BLaER1 treated with 17β-estradiol and CSF1 and Interleukin-3, amounts not matched to agents 10 nM and 100 nM (cell line): Measurements from ENCODE around the gene AP1G2.

ENCODE experiments used
- H3K27ac ChIP-seq, 11 experiments: shearing (Covaris generic); formaldehyde crosslinking; 2 replicates each; pipeline ENCODE4 v1.8.1; 2022
- H3K27me3 ChIP-seq, 11 experiments: shearing (Covaris generic); formaldehyde crosslinking; 2 replicates each; pipeline ENCODE4 v1.8.1; 2022
- H3K36me3 ChIP-seq, 11 experiments: shearing (Covaris generic); formaldehyde crosslinking; 2 replicates each; pipeline ENCODE4 v1.8.1; 2022
- H3K4me1 ChIP-seq, 10 experiments: shearing (Covaris generic); formaldehyde crosslinking; 2 replicates each; pipeline ENCODE4 v1.8.1; 2022
- H3K4me2 ChIP-seq, 11 experiments: shearing (Covaris generic); formaldehyde crosslinking; 2 replicates each; pipeline ENCODE4 v1.8.1; 2022
- H3K4me3 ChIP-seq, 10 experiments: shearing (Covaris generic); formaldehyde crosslinking; 2 replicates each; pipeline ENCODE4 v1.8.1; 2022
- H3K9ac ChIP-seq, 11 experiments: shearing (Covaris generic); formaldehyde crosslinking; 2 replicates each; pipeline ENCODE4 v1.8.1; 2022
- H3K9me3 ChIP-seq, 11 experiments: shearing (Covaris generic); formaldehyde crosslinking; replicated peaks in 1 of 11; 2 replicates each; pipeline ENCODE4 v1.8.1; 2022
- H4K20me1 ChIP-seq, 11 experiments: shearing (Covaris generic); formaldehyde crosslinking; 2 replicates each; pipeline ENCODE4 v1.8.1; 2022
- Cebpa-rat ChIP-seq, 11 experiments: shearing (Covaris generic); IDR thresholded peaks; 2 replicates each; pipeline ENCODE4 v1.8.1; 2022

AP1G2 gene

DNA sequence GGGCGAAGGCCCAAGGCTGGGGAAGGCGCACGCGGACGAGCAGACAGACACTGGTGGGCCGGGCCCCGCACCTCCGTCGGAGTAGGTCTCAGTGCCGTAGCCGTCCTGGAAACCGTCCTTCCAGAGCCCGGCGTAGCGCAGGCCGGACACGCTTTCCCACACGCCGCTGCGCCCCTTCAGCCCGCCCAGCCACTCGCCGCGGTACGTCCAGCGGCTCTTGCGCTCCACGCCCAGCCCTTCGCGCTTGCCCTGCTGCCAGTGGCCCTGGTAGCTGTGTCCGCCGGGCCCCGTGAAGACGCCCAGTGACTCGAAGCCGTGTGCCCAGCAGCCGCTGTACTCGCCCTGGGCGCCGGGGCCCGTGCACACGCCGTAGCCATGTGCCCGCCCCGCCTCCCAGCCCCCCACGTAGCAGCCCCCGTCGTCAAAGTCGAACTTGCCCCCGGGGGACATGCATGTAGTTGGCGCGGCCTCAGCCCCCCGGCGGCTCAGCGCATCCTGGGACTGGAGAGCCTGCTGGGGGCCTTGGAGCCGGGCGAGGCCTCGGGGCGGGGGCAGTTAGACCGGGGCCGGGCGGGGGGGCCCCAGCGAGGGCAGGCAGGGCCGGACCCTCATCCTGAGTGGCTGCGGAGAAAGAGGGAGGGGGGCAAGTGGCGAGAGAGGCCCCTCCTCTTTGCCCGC is 9.6 kb upstream of the AP1G2 start:
- H3K36me3 ChIP-seq = no peaks in the 10 kb centered on the region
- H3K4me2 ChIP-seq = no peak overlapping the region
- peaks cover 14 to 24% (median 20%) of the 10 kb centered on the region in 10 experiments for H3K4me1 ChIP-seq
- H3K4me3 ChIP-seq = no peak overlapping the region
- TF ChIP-seq Cebpa-rat (IDR thresholded peaks at IDR 0.05) = no peak
- H4K20me1 ChIP-seq = no peaks in the 10 kb centered on the region
- H3K9ac ChIP-seq = no peak overlapping the region
- H3K27me3 ChIP-seq = peaks cover 27 to 43% (median 38%) of the 10 kb centered on the region in 11 experiments
- H3K27ac ChIP-seq = no peak overlapping the region
- H3K9me3 ChIP-seq = peaks cover 0 to 11% (median 0%) of the 10 kb centered on the region in 11 experiments; a peak in 6 of 22 replicates

GRCh38 chr14:23573384-23574015 is 5.9 kb upstream of the AP1G2 start:
- Histone ChIP-seq H3K27ac (peak overlapping the region in 7 of 11 experiments; percentile 50 to 77 (median 65); a peak in 13 of 22 replicates), H3K36me3 (no peaks in the 10 kb centered on the region), H3K9ac (peak overlapping the region in 6 of 11 experiments; percentile 32 to 60 (median 50); a peak in 5 of 22 replicates), H4K20me1 (no peaks in the 10 kb centered on the region), H3K4me2 (peak overlapping the region; percentile 70 to 92 (median 85)), H3K9me3 (peaks cover 0 to 11% (median 0%) of the 10 kb centered on the region in 11 experiments; a peak in 6 of 22 replicates), H3K27me3 (peaks cover 24 to 32% (median 28%) of the 10 kb centered on the region in 11 experiments), H3K4me1 (peaks cover 44 to 54% (median 48%) of the 10 kb centered on the region in 10 experiments), H3K4me3 (no peak overlapping the region)
- no peak for TF ChIP-seq Cebpa-rat (IDR thresholded peaks at IDR 0.05)

- peaks cover 51 to 60% (median 55%) of the 10 kb centered on the region in 10 experiments for H3K4me1 ChIP-seq
Measured at GRCh38 chr14:23572836-23573235, 5.2 kb upstream of the AP1G2 start.

GRCh38 chr14:23572524-23572828 is 4.9 kb upstream of the AP1G2 start:
- Histone ChIP-seq H3K4me2 (peak overlapping the region; percentile 70 to 92 (median 85)), H3K9ac (peak overlapping the region in 9 of 11 experiments; percentile 21 to 66 (median 47); a peak in 11 of 22 replicates), H3K27me3 (peaks cover 14 to 22% (median 18%) of the 10 kb centered on the region in 11 experiments), H3K4me3 (peak overlapping the region in 1 of 10 experiments; percentile 9; a peak in 1 of 20 replicates), H3K36me3 (no peaks in the 10 kb centered on the region), H3K27ac (peak overlapping the region in 10 of 11 experiments; percentile 9 to 77 (median 56); a peak in 17 of 22 replicates), H4K20me1 (no peaks in the 10 kb centered on the region), H3K4me1 (peaks cover 53 to 63% (median 57%) of the 10 kb centered on the region in 10 experiments), H3K9me3 (peaks cover 0 to 11% (median 0%) of the 10 kb centered on the region in 11 experiments; a peak in 6 of 22 replicates)
- no peak for TF ChIP-seq Cebpa-rat (IDR thresholded peaks at IDR 0.05)

More at GRCh38 chr14:23572836-23573235, 5.2 kb upstream of the AP1G2 start:
- no peak for TF ChIP-seq Cebpa-rat (IDR thresholded peaks at IDR 0.05)
- H3K36me3 ChIP-seq = no peaks in the 10 kb centered on the region
- peak overlapping the region in 8 of 11 experiments; percentile 21 to 60 (median 46); a peak in 10 of 22 replicates for H3K9ac ChIP-seq
- H3K4me3 ChIP-seq = 0 out of 20 replicates have a peak overlapping the region, but pooled peaks of 1 of the 10 experiments have one; percentile 9
- peak overlapping the region; percentile 70 to 92 (median 85) for H3K4me2 ChIP-seq
- H4K20me1 ChIP-seq = no peaks in the 10 kb centered on the region
- peaks cover 0 to 11% (median 0%) of the 10 kb centered on the region in 11 experiments; a peak in 6 of 22 replicates for H3K9me3 ChIP-seq
- peaks cover 18 to 25% (median 22%) of the 10 kb centered on the region in 11 experiments for H3K27me3 ChIP-seq
- peak overlapping the region in 10 of 11 experiments; percentile 9 to 77 (median 56); a peak in 17 of 22 replicates for H3K27ac ChIP-seq

DNA sequence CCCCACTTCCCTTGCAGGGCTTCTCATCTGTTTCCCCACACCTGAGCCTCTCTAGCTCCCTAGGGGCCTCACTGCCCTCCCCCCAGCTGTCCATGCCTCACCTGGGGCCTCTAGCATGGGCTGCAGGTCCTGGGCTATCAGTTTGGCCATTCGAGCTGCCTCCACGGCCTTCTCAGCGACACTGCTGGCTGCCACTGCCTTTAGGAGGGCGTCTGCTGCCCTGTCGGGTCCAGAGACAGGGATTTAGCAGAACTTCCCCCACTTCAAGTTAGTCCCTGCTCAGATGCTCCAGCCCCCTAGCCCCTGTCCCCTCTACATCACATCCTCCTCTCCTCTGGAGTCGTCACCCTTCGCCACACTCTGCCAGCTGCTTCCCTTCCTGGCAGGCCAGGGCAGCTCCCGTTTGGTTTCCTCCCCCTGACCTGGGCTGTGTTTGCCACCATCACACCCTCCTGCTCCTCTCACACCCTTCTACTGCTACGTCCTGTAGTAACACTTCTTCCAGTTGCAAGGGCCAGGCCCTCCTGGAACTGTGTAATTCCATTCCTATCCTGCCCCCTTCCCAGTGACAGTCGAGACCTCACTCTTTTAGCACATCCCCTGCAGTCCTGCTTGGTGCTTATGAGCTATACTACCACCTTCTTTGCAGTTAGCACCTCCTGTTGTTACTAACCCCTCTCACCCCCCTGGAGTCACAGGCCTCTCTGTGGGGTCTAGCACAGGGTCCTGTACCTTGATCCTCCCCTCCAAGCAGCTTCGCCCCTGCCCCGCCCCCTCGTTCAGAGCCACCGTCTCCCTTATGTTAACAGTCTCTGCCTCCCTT is 4.3 kb upstream of the AP1G2 start:
- Histone ChIP-seq H3K27ac (peak overlapping the region in 10 of 11 experiments; percentile 9 to 77 (median 56); a peak in 18 of 22 replicates), H3K27me3 (peaks cover 8 to 16% (median 12%) of the 10 kb centered on the region in 11 experiments), H3K4me1 (peaks cover 55 to 65% (median 59%) of the 10 kb centered on the region in 10 experiments), H3K36me3 (no peaks in the 10 kb centered on the region), H3K4me3 (peak overlapping the region in 2 of 10 experiments; percentile 9 to 14; a peak in 2 of 20 replicates), H3K9me3 (peaks cover 0 to 8% (median 0%) of the 10 kb centered on the region in 11 experiments; a peak in 6 of 22 replicates), H3K4me2 (peak overlapping the region; percentile 70 to 92 (median 85)), H3K9ac (peak overlapping the region; percentile 25 to 66 (median 32); a peak in 16 of 22 replicates), H4K20me1 (peaks cover 0 to 2% (median 0%) of the 10 kb centered on the region in 11 experiments; a peak in 3 of 22 replicates)
- no peak for TF ChIP-seq Cebpa-rat (IDR thresholded peaks at IDR 0.05)

GRCh38 chr14:23570806-23571483 is 3.4 kb upstream of the AP1G2 start:
- H3K36me3 ChIP-seq = peaks cover 0 to 5% (median 4%) of the 10 kb centered on the region in 11 experiments; a peak in 16 of 22 replicates
- peak overlapping the region in 9 of 11 experiments; percentile 36 to 77 (median 58); a peak in 15 of 22 replicates for H3K27ac ChIP-seq
- H4K20me1 ChIP-seq = peaks cover 0 to 11% (median 0%) of the 10 kb centered on the region in 11 experiments; a peak in 5 of 22 replicates
- H3K4me2 ChIP-seq = peak overlapping the region; percentile 70 to 92 (median 85)
- H3K9ac ChIP-seq = peak overlapping the region in 8 of 11 experiments; percentile 32 to 66 (median 50); a peak in 7 of 22 replicates
- no peak for TF ChIP-seq Cebpa-rat (IDR thresholded peaks at IDR 0.05)
- peaks cover 0 to 6% (median 3%) of the 10 kb centered on the region in 11 experiments; a peak in 7 of 22 replicates for H3K27me3 ChIP-seq
- H3K4me3 ChIP-seq = peak overlapping the region in 1 of 10 experiments; percentile 14; a peak in 1 of 20 replicates
- H3K4me1 ChIP-seq = peaks cover 63 to 74% (median 68%) of the 10 kb centered on the region in 10 experiments
- H3K9me3 ChIP-seq = no peaks in the 10 kb centered on the region

DNA sequence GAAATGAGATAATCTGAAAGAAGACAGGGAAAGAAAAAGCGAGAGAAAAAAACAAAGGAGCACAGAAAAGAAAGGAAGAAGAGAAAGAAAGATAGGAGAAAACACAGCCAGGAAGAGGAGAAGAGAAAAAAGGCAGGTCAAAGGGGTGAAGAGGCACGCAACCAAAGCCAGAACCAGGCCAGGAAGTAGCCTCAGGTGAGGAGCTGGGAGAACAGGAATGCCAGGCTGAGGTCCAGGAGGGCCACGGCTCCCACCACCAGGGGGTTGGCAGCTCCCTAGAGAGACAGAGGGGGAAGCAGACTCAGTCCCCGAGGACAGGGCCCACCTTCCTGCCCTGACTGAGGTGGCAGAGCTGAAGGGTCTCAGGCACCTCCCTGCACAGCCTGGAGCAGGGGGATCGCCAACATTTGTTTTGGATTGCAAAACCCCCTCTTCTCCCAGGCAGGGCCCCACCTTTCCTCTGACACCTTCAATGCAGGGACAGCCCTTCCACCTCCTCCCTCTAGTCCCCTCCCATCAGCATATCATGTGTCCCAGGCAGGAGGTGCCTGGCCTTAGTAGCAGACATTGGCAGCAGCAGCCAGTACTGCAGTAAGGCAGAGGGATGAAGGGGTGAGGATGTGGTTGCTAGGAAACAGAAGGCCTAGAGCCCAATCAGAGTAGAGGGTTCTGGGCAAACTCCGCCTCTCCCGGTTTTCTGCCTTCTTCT is 2.0 kb upstream of the AP1G2 start:
- no peaks in the 10 kb centered on the region for H3K27me3 ChIP-seq
- H3K9me3 ChIP-seq = no peaks in the 10 kb centered on the region
- TF ChIP-seq Cebpa-rat (IDR thresholded peaks at IDR 0.05) = no peak
- H3K4me3 ChIP-seq = no peak overlapping the region
- peak overlapping the region in 7 of 11 experiments; percentile 24 to 85 (median 45); a peak in 10 of 22 replicates for H3K27ac ChIP-seq
- peak overlapping the region in 3 of 11 experiments; percentile 11 to 81 (median 24); a peak in 2 of 22 replicates for H3K9ac ChIP-seq
- H3K4me1 ChIP-seq = peaks cover 63 to 75% (median 69%) of the 10 kb centered on the region in 10 experiments
- H4K20me1 ChIP-seq = peaks cover 0 to 24% (median 0%) of the 10 kb centered on the region in 11 experiments; a peak in 5 of 22 replicates
- H3K4me2 ChIP-seq = peak overlapping the region; percentile 84 to 98 (median 94); a peak in 21 of 22 replicates
- H3K36me3 ChIP-seq = peaks cover 13 to 18% (median 17%) of the 10 kb centered on the region in 11 experiments
